Pancreas (tissue), 10 donors: ENCODE data around the gene CLEC18B. TPM values are rescaled to one million over a fixed set of nuclear protein-coding genes. Genes with fewer than 3 reads are reported as not detected.
"Not testable (repeated sequence)": the region's sequence is repeated elsewhere in the genome, so short reads cannot be mapped to it uniquely, and the experiment has no call there.

ENCODE experiments used
- ATAC-seq, 4 donors: fragments of 200-7000 bp; cut with Tn5 transposase; one replicate each; pipeline versions ENCODE4 v1.8.0 to v1.9.1; 2020; ENCODE audit warnings: mild to moderate bottlenecking in 4 of 4, moderate library complexity in 4 of 4
- DNase-seq, 6 donors: peaks; one replicate each; pipeline ENCODE4 v3.0.0-alpha.2; 2020
- FAIRE-seq: peaks from 2 replicates; lab custom pipeline; 2012; peaks lifted over from hg19 to GRCh38; lab: Jason Lieb, UNC
- H3K27ac ChIP-seq, 4 donors: fragments of 200-600 bp; sonication (generic); 1 replicate in 3 of 4; 2 replicates in 1 of 4; pipeline versions ENCODE4 v1.5.0 to v1.8.0; 2020
- H3K27me3 ChIP-seq, 4 donors: fragments of 200-600 bp; one replicate each; pipeline ENCODE4 v1.8.0; 2021
- H3K36me3 ChIP-seq, 3 donors: fragments of 200-600 bp; sonication (generic) in 1 of 3; one replicate each; pipeline versions ENCODE4 v1.5.0 to v1.8.0; 2020 to 2021
- H3K4me1 ChIP-seq, 3 donors: fragments of 200-600 bp; one replicate each; pipeline ENCODE4 v1.8.0; 2021
- H3K4me3 ChIP-seq, 4 donors: fragments of 200-600 bp; sonication (generic) in 2 of 4; one replicate each; pipeline versions ENCODE4 v1.5.0 to v1.8.0; 2020 to 2021
- H3K9me3 ChIP-seq, 4 donors: fragments of 200-600 bp; one replicate each; pipeline ENCODE4 v1.8.0; 2021
- WGBS, 2 donors: extraction: QIAGEN DNeasy Blood & Tissue Kit; methylation state at CpG; one replicate each; pipeline ENCODE4 v1.1.7; 2013; 5-methylcytosine and 5-hydroxymethylcytosine counted together
- intact Hi-C, 3 donors: fragments of 100-400 bp; cut with DNase I; formaldehyde crosslinking; loops; one replicate each; pipeline versions ENCODE4 v1.11.1 to v1.14.2; 2022
- polyA plus RNA-seq, 2 donors: library from polyadenylated mRNA; stranded (reverse); fragments of 200-250 nt; gene quantifications; one replicate each; pipeline ENCODE4 v1.2.3, GENCODE V29; 2013
- total RNA-seq, 6 donors: library from RNA; stranded (reverse); fragmentation: NEBNext Ultra II Directional in 4 of 6; extraction: Animal tissue kit (Norgen Biotek cat#: 25700) in 4 of 6; gene quantifications; one replicate each; pipeline versions ENCODE4 v1.2.1 to v1.2.4, GENCODE V29; 2021 to 2023
- TF ChIP-seq, protein P1 (sequence below), 4 donors: fragments of 200-600 bp; sonication (generic) in 3 of 4; IDR thresholded peaks; one replicate each; pipeline versions ENCODE4 v1.5.0 to v1.8.0; 2021; ENCODE audit warnings: antibody characterized with exemption in 4 of 4
- donor health status: healthy with polysubstance abuse.
- donor health status: DM: no; HTN: no; CAD: no; lungs with moderate emphysema.
- donor health status: DM: no; HTN: no; CAD: no.
- donor health status: control.
- donor health status: control.
- donor health status: Bipolar disorder and iron deficiency.
- donor health status: DM: yes; HTN: yes; CAD: no.
- donor health status: DM: no; HTN: no; CAD: no.
- donor health status: DM: no; HTN: no; CAD: no.
- donor health status: DM: yes; HTN: yes; CAD: no.

CLEC18B gene
- total and polyA plus RNA-seq, 8 donors: 0.21 to 3.1 (median 0.97) TPM

DNA sequence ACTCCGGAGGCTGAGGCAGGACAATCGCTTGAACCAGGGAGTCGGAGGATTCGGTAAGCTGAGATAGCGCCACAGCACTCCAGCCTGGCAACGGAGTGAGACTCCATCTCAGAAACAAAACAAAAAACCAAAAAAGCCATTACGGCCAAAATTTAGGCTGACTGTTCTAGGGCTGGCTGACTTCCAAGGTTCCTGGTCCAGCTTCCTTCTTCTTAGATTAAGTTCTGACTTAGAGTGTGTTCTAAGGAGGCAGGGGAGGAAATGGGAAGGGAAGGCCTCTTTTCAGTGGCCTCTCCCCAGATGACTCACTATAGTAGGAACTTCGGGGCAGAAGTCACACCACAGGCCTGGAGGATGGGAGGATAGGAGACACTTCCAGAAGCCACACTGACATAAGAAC, 27.7 kb upstream of the CLEC18B start:
- TF ChIP-seq, protein P1, sequence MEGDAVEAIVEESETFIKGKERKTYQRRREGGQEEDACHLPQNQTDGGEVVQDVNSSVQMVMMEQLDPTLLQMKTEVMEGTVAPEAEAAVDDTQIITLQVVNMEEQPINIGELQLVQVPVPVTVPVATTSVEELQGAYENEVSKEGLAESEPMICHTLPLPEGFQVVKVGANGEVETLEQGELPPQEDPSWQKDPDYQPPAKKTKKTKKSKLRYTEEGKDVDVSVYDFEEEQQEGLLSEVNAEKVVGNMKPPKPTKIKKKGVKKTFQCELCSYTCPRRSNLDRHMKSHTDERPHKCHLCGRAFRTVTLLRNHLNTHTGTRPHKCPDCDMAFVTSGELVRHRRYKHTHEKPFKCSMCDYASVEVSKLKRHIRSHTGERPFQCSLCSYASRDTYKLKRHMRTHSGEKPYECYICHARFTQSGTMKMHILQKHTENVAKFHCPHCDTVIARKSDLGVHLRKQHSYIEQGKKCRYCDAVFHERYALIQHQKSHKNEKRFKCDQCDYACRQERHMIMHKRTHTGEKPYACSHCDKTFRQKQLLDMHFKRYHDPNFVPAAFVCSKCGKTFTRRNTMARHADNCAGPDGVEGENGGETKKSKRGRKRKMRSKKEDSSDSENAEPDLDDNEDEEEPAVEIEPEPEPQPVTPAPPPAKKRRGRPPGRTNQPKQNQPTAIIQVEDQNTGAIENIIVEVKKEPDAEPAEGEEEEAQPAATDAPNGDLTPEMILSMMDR (IDR thresholded peaks at IDR 0.05): no peak
- no peaks in the 10 kb centered on the region for H3K9me3 ChIP-seq
- no peaks in the 10 kb centered on the region for H3K27me3 ChIP-seq
- H3K27ac ChIP-seq: no peak overlapping the region
- 82 to 85% methylated on average over 8 of the region's 8 CpGs for WGBS, 2 donors
- DNase-seq: peak in 1 of 6 donors; percentile 37
- no peak overlapping the region for H3K4me3 ChIP-seq
- peaks cover 0 to 31% (median 21%) of the 10 kb centered on the region in 3 donors for H3K36me3 ChIP-seq
- intact Hi-C loops: no loop called here
- no peak for FAIRE-seq
- H3K4me1 ChIP-seq: no peaks in the 10 kb centered on the region
- ATAC-seq: peak in 3 of 4 donors; percentile 71 to 83 (median 82)

DNA sequence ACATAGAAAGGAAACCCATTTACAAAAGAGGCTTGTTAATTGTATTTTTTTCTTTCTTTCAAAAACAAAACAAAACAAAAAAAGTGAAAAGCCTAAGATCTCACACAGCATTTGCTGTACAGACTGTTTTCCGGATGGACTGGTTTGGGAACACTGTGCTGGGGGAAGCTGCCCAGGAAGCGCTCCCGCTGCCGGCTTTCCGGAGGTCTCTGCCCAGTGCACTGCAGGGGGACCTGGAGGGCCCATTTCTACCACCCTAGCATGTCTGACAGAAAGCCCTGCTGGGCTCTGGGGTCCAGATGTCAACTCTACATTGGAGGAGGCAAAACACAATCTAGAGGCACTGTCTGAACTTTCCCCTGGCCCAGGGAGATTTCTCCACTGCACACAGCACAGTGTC, 26.3 kb upstream of the CLEC18B start:
- Histone ChIP-seq H3K4me3 (no peak overlapping the region), H3K27me3 (no peaks in the 10 kb centered on the region), H3K36me3 (peaks cover 0 to 20% (median 14%) of the 10 kb centered on the region in 3 donors), H3K4me1 (no peaks in the 10 kb centered on the region), H3K27ac (no peak overlapping the region), H3K9me3 (no peaks in the 10 kb centered on the region)
- FAIRE-seq: no peak
- ATAC-seq: no peak
- WGBS, 2 donors: 93 to 94% methylated on average over 5 of the region's 5 CpGs
- DNase-seq: peak in 1 of 6 donors; percentile 31
- intact Hi-C loops: no loop called here
- TF ChIP-seq, protein P1 (IDR thresholded peaks at IDR 0.05): no peak

DNA sequence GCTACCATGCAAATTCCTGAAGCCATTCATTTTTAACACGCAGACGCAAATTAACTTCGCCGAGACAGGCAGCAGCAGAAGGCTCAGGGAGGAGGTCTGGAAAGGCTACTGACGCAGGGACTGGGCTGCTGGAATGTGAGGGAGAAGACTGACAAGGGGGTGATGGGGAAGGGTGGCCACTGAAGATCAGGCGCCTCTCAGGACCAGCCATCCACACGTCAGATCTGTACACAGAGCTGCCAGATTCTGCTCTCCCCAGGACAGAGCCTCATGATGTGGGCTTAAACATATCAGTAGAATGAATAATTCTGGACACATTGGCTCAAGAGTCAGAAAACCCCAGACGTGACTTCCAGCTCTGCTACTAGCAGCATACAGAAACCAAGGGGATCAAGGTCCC, 25.6 kb upstream of the CLEC18B start:
- Histone ChIP-seq H3K4me1 (no peaks in the 10 kb centered on the region), H3K27me3 (no peaks in the 10 kb centered on the region), H3K4me3 (no peak overlapping the region), H3K36me3 (peaks cover 0 to 13% (median 7%) of the 10 kb centered on the region in 3 donors), H3K9me3 (no peaks in the 10 kb centered on the region), H3K27ac (no peak overlapping the region)
- FAIRE-seq (no peak), ATAC-seq (no peak), DNase-seq (no peak)
- intact Hi-C loops: no loop called here
- 94% methylated on average over 8 of the region's 8 CpGs for WGBS, 2 donors
- TF ChIP-seq, protein P1 (IDR thresholded peaks at IDR 0.05): no peak

DNA sequence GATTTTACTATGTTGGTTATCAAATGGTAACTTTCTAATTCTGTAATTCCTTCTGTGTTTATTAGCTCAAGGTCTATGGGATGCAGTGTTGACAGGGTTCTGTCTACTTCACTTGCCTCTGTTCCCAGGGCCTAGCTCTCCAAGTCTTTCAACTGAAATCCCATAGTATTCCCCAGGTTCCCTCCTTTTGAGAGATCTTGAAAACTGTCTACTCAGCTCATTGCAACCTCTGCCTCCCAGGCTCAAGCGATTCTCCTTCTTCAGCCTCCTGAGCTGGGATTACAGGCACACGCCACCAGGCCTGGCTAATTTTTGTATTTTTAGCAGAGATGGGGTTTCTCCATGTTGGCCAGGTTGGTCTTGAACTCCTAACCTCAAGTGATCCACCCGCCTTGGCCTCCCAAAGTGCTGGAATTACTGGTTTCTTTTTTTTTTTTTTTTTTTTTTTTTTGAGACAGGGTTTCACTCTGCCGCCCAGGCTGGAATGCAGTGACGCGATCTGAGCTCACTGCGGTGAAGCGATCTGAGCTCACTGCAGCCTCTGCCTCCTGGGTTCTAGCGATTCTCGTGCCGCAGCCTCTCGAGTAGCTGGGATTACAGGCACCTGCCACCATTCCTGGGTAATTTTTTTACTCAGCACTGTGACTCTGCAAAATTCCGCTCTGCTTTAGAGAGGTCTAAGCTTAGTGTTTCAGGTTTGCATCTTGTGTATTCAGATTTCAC, 22.5 kb upstream of the CLEC18B start:
- intact Hi-C loops, H3K9me3 ChIP-seq, ATAC-seq, H3K36me3 ChIP-seq, H3K4me3 ChIP-seq, H3K4me1 ChIP-seq, H3K27ac ChIP-seq, FAIRE-seq, H3K27me3 ChIP-seq, DNase-seq: not testable (repeated sequence)
- 99 to 100% methylated on average over 13 of the region's 13 CpGs for WGBS, 2 donors

DNA sequence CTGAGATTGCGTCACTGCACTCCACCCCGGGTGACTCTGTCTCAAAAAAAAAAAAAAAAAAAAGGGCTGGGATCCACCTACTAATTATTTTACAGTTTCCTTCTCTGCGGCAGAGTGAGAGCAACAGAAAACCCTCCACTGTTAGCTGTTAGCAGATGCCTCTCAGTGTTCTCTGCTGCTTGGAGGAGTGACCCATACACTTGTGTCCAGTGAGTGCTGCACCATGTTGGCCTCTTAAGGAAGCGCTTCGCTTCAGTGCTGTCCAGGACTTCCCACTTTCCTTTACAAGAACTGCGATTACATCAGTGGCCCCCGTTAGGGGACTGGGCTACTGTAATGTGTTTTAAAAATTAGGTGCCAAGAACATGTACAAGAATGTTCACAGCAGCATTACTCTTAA, 18.4 kb upstream of the CLEC18B start:
- Histone ChIP-seq H3K4me1 (no peaks in the 10 kb centered on the region), H3K27ac (no peak overlapping the region), H3K27me3 (no peaks in the 10 kb centered on the region), H3K4me3 (no peak overlapping the region), H3K36me3 (no peaks in the 10 kb centered on the region), H3K9me3 (no peaks in the 10 kb centered on the region)
- intact Hi-C loops: no loop called here
- TF ChIP-seq, protein P1 (IDR thresholded peaks at IDR 0.05): no peak
- WGBS, 2 donors: 86 to 97% methylated on average over 7 of the region's 7 CpGs
- DNase-seq (no peak), FAIRE-seq (no peak), ATAC-seq (no peak)
